SK-N-SH treated with all-trans-retinoic acid at 6 μM for 48 hours (cell line): Measurements from ENCODE around the gene CPLX4.

Source experiments
- ATAC-seq: fragments of 200-7000 bp; cut with Tn5 transposase; 3 replicates; pipeline ENCODE4 v1.9.1; 2020; ENCODE audit warnings: mild to moderate bottlenecking, moderate library complexity
- ARNTL ChIP-seq: fragments of 450-650 bp; formaldehyde crosslinking; IDR thresholded peaks from 2 replicates; pipeline ENCODE4 v1.5.0; 2020; ENCODE audit warnings: low read depth, mild to moderate bottlenecking, moderate library complexity, borderline replicate concordance
- BACH2 ChIP-seq: fragments of 250-450 bp; sonication (Bioruptor Pico); IDR thresholded peaks from 2 replicates; pipeline ENCODE4 v1.9.0; 2021; ENCODE audit warnings: mild to moderate bottlenecking, borderline replicate concordance
- CREB5 ChIP-seq: fragments of 250-450 bp; sonication (Bioruptor Pico); IDR thresholded peaks from 2 replicates; pipeline ENCODE4 v1.5.1; 2020; ENCODE audit warnings: low read depth, mild to moderate bottlenecking, moderate library complexity
- CSDC2 ChIP-seq: fragments of 250-450 bp; sonication (Bioruptor Pico); IDR thresholded peaks from 2 replicates; pipeline ENCODE4 v1.5.0; 2020; ENCODE audit warnings: mild to moderate bottlenecking, moderate library complexity
- ESRRG ChIP-seq: fragments of 250-450 bp; sonication (Bioruptor Pico); IDR thresholded peaks from 2 replicates; pipeline ENCODE4 v1.6.1; 2021; ENCODE audit warnings: mild to moderate bottlenecking
- GLIS3 ChIP-seq: fragments of 250-450 bp; sonication (Bioruptor Pico); IDR thresholded peaks from 2 replicates; pipeline ENCODE4 v1.5.0; 2020; ENCODE audit warnings: mild to moderate bottlenecking, moderate library complexity
- ISL1 ChIP-seq: fragments of 250-450 bp; sonication (Bioruptor Pico); IDR thresholded peaks from 2 replicates; pipeline ENCODE4 v2.1.2; 2022; ENCODE audit warnings: mild to moderate bottlenecking, moderate library complexity
- OSR1 ChIP-seq: fragments of 250-450 bp; sonication (Bioruptor Pico); IDR thresholded peaks from 2 replicates; pipeline ENCODE4 v1.8.0; 2022; ENCODE audit warnings: moderate library complexity, mild to moderate bottlenecking, inconsistent platforms
- POU6F1 ChIP-seq: fragments of 250-450 bp; sonication (Bioruptor Pico); IDR thresholded peaks from 2 replicates; pipeline ENCODE4 v1.8.0; 2021; ENCODE audit warnings: low read depth, mild to moderate bottlenecking, moderate library complexity, borderline replicate concordance
- PPARA ChIP-seq: fragments of 250-450 bp; sonication (Bioruptor Pico); IDR thresholded peaks from 2 replicates; pipeline ENCODE4 v1.5.0; 2020; ENCODE audit warnings: mild to moderate bottlenecking, borderline replicate concordance
- RARB ChIP-seq: fragments of 250-450 bp; sonication (Bioruptor Pico); IDR thresholded peaks from 2 replicates; pipeline ENCODE4 v1.8.0; 2021; ENCODE audit warnings: mild to moderate bottlenecking, moderate library complexity
- SNAI2 ChIP-seq: fragments of 250-450 bp; sonication (Bioruptor Pico); IDR thresholded peaks from 2 replicates; pipeline ENCODE4 v1.5.0; 2020; ENCODE audit warnings: mild to moderate bottlenecking, moderate library complexity
- TCF4 ChIP-seq: fragments of 250-450 bp; sonication (Bioruptor Pico); IDR thresholded peaks from 2 replicates; pipeline ENCODE4 v1.8.0; 2021; ENCODE audit warnings: mild to moderate bottlenecking, moderate library complexity, borderline replicate concordance
- TOX ChIP-seq: fragments of 250-450 bp; sonication (Bioruptor Pico); IDR thresholded peaks from 2 replicates; pipeline ENCODE4 v1.8.0; 2021; ENCODE audit warnings: mild to moderate bottlenecking, moderate library complexity, borderline replicate concordance
- ZC3H10 ChIP-seq: fragments of 250-450 bp; sonication (Bioruptor Pico); IDR thresholded peaks from 2 replicates; pipeline ENCODE4 v1.5.1; 2021; ENCODE audit warnings: mild to moderate bottlenecking, moderate library complexity
- ZFP3 ChIP-seq: fragments of 250-450 bp; sonication (Bioruptor Pico); IDR thresholded peaks from 2 replicates; pipeline ENCODE4 v1.5.0; 2020; ENCODE audit warnings: mild to moderate bottlenecking, moderate library complexity
- ZFP30 ChIP-seq: fragments of 450-650 bp; formaldehyde crosslinking; IDR thresholded peaks from 2 replicates; pipeline ENCODE4 v1.5.0; 2022; ENCODE audit warnings: mild to moderate bottlenecking, moderate library complexity
- ZNF565 ChIP-seq: fragments of 450-650 bp; formaldehyde crosslinking; conservative IDR thresholded peaks from 2 replicates; pipeline ENCODE4 v1.5.0; 2020; ENCODE audit warnings: low read depth, mild to moderate bottlenecking, moderate library complexity
- ZNF70 ChIP-seq: fragments of 450-650 bp; formaldehyde crosslinking; IDR thresholded peaks from 2 replicates; pipeline ENCODE4 v1.5.0; 2020; ENCODE audit warnings: mild to moderate bottlenecking, moderate library complexity
- ZNF8 ChIP-seq: fragments of 450-650 bp; formaldehyde crosslinking; IDR thresholded peaks from 2 replicates; pipeline ENCODE4 v1.5.0; 2020; ENCODE audit warnings: mild to moderate bottlenecking, moderate library complexity
- TF ChIP-seq, protein P1 (sequence below): fragments of 250-450 bp; sonication (Bioruptor Pico); IDR thresholded peaks from 2 replicates; pipeline ENCODE4 v1.5.1; 2021; ENCODE audit warnings: mild to moderate bottlenecking, moderate library complexity
- TF ChIP-seq, protein P2 (sequence below): fragments of 250-450 bp; sonication (Bioruptor Pico); IDR thresholded peaks from 2 replicates; pipeline ENCODE4 v1.8.0; 2020; ENCODE audit warnings: mild to moderate bottlenecking, moderate library complexity, borderline replicate concordance

The CPLX4 gene

DNA sequence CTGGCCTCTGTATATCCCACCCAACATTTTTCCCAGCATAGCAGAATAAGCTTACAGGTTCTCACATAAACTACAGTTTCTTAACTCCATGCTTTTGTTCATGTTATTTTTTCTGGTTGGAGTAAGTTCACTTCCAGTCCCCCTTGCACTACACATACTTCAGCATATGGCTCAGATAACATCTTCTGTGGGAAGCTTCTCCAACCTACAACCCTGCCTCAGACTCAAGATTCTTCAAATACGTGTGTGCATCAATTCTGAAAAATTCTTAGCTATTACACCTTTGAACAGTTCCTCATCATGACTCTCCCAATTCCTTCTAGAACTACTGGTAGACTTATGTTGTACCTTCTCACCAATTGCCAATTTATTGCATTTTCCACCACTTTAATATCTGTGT, 7.5 kb upstream of the CPLX4 start:
- TF ChIP-seq ZC3H10 = no peak
- TF ChIP-seq ZNF70 (CRISPR knock-in tag) = no peak
- TF ChIP-seq SNAI2 = no peak
- TF ChIP-seq BACH2 (CRISPR knock-in tag) = no peak
- TF ChIP-seq ESRRG (CRISPR knock-in tag) = no peak
- TF ChIP-seq, protein P1, sequence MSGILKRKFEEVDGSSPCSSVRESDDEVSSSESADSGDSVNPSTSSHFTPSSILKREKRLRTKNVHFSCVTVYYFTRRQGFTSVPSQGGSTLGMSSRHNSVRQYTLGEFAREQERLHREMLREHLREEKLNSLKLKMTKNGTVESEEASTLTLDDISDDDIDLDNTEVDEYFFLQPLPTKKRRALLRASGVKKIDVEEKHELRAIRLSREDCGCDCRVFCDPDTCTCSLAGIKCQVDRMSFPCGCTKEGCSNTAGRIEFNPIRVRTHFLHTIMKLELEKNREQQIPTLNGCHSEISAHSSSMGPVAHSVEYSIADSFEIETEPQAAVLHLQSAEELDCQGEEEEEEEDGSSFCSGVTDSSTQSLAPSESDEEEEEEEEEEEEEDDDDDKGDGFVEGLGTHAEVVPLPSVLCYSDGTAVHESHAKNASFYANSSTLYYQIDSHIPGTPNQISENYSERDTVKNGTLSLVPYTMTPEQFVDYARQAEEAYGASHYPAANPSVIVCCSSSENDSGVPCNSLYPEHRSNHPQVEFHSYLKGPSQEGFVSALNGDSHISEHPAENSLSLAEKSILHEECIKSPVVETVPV = no peak
- ATAC-seq = no peak

- peak; percentile 20; the same call in 2 of the 3 replicates for ATAC-seq
- TF ChIP-seq, protein P2, sequence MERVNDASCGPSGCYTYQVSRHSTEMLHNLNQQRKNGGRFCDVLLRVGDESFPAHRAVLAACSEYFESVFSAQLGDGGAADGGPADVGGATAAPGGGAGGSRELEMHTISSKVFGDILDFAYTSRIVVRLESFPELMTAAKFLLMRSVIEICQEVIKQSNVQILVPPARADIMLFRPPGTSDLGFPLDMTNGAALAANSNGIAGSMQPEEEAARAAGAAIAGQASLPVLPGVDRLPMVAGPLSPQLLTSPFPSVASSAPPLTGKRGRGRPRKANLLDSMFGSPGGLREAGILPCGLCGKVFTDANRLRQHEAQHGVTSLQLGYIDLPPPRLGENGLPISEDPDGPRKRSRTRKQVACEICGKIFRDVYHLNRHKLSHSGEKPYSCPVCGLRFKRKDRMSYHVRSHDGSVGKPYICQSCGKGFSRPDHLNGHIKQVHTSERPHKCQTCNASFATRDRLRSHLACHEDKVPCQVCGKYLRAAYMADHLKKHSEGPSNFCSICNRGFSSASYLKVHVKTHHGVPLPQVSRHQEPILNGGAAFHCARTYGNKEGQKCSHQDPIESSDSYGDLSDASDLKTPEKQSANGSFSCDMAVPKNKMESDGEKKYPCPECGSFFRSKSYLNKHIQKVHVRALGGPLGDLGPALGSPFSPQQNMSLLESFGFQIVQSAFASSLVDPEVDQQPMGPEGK (CRISPR knock-in tag) = no peak
- no peak for TF ChIP-seq RARB (CRISPR knock-in tag)
- TF ChIP-seq OSR1 (CRISPR knock-in tag) = no peak
- no peak for TF ChIP-seq ARNTL (CRISPR knock-in tag)
- TF ChIP-seq ESRRG (CRISPR knock-in tag) = no peak
- TF ChIP-seq BACH2 (CRISPR knock-in tag) = no peak
- TF ChIP-seq ZNF8 = no peak
- no peak for TF ChIP-seq CSDC2 (CRISPR knock-in tag)
- TF ChIP-seq SNAI2 = no peak
- TF ChIP-seq ISL1 (CRISPR knock-in tag) = no peak
- TF ChIP-seq TCF4 (CRISPR knock-in tag) = no peak
- TF ChIP-seq ZNF565 = no peak
- no peak for TF ChIP-seq ZFP30
- TF ChIP-seq POU6F1 (CRISPR knock-in tag) = no peak
- TF ChIP-seq PPARA (CRISPR knock-in tag) = no peak
- TF ChIP-seq TOX (CRISPR knock-in tag) = no peak
- no peak for TF ChIP-seq ZC3H10
- TF ChIP-seq, protein P1 = no peak
- TF ChIP-seq CREB5 (CRISPR knock-in tag) = no peak
These were observed 6.1 kb upstream of the CPLX4 start for GRCh38 chr18:59324623-59324971.

- ATAC-seq = peak; percentile 19; the same call in 2 of the 3 replicates
- TF ChIP-seq BACH2 (CRISPR knock-in tag) = no peak
- TF ChIP-seq ZFP30 = no peak
- TF ChIP-seq ZC3H10 = no peak
- no peak for TF ChIP-seq ZFP3
- no peak for TF ChIP-seq ZNF8
- TF ChIP-seq ESRRG (CRISPR knock-in tag) = no peak
- TF ChIP-seq, protein P1 = no peak
- TF ChIP-seq CSDC2 (CRISPR knock-in tag) = no peak
- no peak for TF ChIP-seq TOX (CRISPR knock-in tag)
- TF ChIP-seq PPARA (CRISPR knock-in tag) = no peak
- TF ChIP-seq CREB5 (CRISPR knock-in tag) = no peak
- no peak for TF ChIP-seq OSR1 (CRISPR knock-in tag)
- no peak for TF ChIP-seq SNAI2
- no peak for TF ChIP-seq RARB (CRISPR knock-in tag)
- no peak for TF ChIP-seq ZNF70 (CRISPR knock-in tag)
- TF ChIP-seq GLIS3 (CRISPR knock-in tag) = no peak
- no peak for TF ChIP-seq TCF4 (CRISPR knock-in tag)
- TF ChIP-seq, protein P2 (CRISPR knock-in tag) = no peak
- TF ChIP-seq ZNF565 = no peak
These were observed 5.6 kb upstream of the CPLX4 start for GRCh38 chr18:59323931-59324622.
